GM10266 (cell line): ENCODE data around the gene KCNC1.

Experiments used
- DNase-seq: peaks from one replicate; pipeline ENCODE4 v3.0.0; 2012; ENCODE audit errors: extremely low spot score
- CTCF ChIP-seq: IDR thresholded peaks from 2 replicates; pipeline ENCODE4 v1.5.1; 2012; ENCODE audit warnings: mild to moderate bottlenecking, low read depth; ENCODE audit not compliant: control insufficient read depth, insufficient read depth; ENCODE audit errors: missing control alignments

KCNC1 gene

GRCh38 chr11:17745023-17745772 is 10.6 kb downstream of the KCNC1 start:
- no peak for DNase-seq
- no peak for TF ChIP-seq CTCF

- no peak for TF ChIP-seq CTCF
- DNase-seq: no peak
Measured at GRCh38 chr11:17746096-17746495, 11.5 kb downstream of the KCNC1 start.

- no peak for DNase-seq
Measured at GRCh38 chr11:17747131-17747955, 12.8 kb downstream of the KCNC1 start.

GRCh38 chr11:17748044-17748443 is 13.5 kb downstream of the KCNC1 start:
- no peak for TF ChIP-seq CTCF
- DNase-seq: no peak

More at GRCh38 chr11:17747131-17747955, 12.8 kb downstream of the KCNC1 start:
- no peak for TF ChIP-seq CTCF

GRCh38 chr11:17748761-17749721 is 14.5 kb downstream of the KCNC1 start:
- no peak for TF ChIP-seq CTCF
- no peak for DNase-seq

GRCh38 chr11:17750013-17750800 is 15.6 kb downstream of the KCNC1 start:
- DNase-seq: no peak
- no peak for TF ChIP-seq CTCF
